ENCODE measurements around the gene MEI1. TPM values are rescaled to one million over a fixed set of nuclear protein-coding genes. Genes with fewer than 3 reads are reported as not detected.
"Not testable (repeated sequence)": the region's sequence is repeated elsewhere in the genome, so short reads cannot be mapped to it uniquely, and the experiment has no call there.

MEI1 gene
- total RNA-seq, 1 donor from 2014 or later: 35.5 TPM

DNA sequence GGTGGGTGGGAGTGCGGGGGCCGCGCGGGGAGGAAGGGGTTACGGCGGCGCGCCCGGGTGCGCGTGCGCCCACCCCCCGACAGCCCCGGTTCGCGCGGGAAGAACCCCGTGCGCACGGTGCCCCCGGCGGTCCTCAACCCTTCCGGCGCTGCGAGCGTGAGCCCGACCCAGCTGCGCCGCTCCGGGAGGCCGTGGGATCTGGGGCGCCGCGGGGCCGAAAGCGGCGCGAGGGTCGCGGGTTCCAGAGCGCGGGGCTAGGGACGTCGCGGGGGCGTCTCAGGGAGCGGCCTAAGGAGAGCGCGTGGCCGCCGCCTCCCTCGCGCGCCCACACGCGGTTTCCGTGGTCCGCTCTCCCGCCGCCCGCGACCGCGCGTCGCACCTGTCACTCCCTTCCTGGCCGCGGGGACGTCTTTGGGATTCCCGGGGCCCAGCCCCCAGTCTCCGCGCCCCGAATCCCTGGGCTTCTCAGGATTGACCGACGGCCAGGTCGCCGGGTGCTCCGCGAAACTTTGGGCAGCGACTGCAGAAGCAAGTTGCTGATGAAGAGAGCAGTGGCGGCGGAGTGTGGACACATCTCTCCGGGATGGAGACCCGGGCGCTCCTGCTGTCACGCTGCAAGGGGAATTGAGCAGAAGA, 134.2 kb downstream of the MEI1 start:
- intact Hi-C loops (cut with micrococcal nuclease): loop anchor here (1.0 to 5.0 kb wide), 6 partner anchors 10 to 259 kb away; partner anchors contain the start of genes DESI1, NDUFA6, SNU13 and XRCC6

DNA sequence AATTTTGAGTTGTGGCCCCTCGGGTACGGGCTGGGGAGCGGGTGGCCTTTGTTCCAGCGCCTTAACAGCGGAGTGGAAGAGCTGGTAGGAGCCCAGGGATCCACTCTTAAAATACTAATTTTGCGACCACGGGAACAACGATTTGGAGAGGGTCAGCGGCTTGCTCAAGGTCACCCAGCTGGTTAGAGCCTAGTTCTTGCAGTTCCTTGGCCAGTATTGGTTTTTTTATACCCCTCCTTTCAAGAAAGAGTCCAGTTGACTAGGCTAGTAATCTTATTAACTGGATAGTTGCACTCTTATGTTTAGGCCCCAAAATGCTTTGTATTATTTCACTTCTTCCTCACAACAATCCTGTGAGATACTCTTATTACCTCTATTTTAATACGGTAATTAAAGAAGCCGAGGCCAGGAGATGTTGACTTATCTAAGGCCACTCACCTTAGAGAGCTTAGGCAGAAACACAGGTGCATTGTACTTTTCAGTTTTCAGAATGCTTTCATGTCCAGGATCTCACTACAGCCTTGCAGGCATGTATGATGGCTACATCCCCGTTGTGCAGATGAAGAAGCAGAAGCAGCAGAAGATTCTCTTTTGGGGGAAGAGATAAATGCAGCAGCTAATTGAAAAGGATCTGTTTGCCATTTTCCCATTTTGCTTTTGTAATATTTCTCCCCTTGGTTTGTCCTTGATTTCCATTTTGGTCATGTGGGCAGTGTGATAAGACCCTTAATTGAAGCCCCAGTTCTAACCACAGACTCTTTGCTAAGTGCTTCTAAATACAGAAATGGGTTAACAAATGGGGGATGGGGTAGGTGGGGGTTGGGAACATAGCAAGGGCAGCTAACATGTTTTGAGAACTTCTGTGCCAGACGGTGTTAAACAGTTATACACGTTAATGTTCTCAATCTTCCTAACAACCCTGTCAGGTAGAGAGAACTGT, 135.0 kb downstream of the MEI1 start:
- intact Hi-C loops (cut with micrococcal nuclease): loop anchor here (1.0 to 5.0 kb wide), 4 partner anchors 9 to 258 kb away; partner anchors contain the start of gene NDUFA6

DNA sequence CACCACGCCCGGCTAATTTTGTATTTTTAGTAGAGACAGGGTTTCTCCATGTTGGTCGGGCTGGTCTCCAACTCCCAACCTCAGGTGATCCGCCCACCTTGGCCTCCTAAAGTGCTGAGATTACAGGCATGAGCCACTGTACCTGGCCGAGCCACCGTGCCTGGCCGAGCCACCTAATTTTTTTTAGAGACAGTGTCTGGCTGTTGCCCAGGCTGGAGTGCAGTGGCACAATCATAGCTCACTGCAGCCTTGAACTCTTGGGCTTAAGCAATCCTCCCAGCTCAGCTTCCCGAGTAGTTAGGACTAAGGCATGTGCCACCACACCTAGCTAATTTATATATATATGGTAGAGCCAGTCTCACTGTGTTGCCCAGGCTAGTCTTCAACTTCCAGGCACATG, 136.2 kb downstream of the MEI1 start:
- intact Hi-C loops (cut with micrococcal nuclease): not testable (repeated sequence)

DNA sequence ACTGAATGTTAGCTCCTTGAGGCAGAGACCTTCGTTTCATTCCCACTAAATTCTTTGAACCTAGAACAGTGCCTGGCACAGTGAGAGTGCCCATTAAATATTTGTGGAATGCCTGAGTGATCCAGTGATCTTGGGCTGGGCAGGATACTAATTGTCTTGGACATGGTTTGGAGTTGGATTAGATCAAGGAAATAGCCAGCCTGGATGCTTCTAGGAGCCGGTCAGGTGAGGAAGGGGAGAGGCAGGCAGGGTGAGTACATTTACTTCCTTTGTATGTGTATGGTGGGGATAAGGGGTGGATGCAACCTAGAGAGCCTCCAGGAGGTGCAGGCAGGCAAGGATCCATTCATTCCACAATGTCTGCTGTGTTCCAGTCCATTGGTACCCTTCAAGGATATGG, 137.2 kb downstream of the MEI1 start:
- intact Hi-C loops (cut with micrococcal nuclease): no loop called here

DNA sequence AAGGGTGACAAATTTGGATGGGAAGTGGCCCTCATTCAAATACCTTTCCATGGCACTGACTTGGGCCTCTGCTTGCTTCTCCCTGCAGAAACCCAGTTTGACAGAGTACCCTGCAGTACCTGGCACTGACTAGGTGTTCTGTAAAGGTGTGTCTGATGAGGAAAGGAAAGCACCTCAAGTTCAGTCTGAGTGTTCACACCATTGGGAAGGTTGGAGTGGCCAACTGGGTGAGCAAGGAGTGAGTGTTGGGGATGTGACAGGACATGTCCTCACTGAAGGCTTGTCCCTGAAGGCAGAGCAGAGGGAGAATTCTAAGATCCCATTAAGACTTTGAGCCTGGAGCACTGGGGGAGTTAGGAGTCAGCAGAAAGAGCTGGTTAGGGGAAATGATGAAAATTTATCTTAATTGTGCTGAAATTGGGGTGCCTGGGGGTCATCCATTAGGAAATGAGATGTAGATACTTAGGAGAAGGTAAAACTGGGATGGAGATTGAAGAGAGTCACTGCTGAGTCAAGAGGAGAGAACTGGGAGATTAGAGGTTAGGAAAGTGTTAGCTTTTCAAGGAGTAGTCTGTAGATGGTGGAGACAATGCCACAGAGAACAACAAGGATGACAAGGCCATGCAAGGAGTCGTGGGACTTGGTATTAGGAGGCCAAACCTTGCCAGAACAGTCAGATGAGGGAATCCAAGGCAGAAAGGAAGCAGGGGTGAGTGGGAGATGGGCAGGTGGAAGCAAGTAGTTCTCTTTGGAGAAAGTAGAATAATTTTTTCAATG, 139.7 kb downstream of the MEI1 start:
- intact Hi-C loops (cut with micrococcal nuclease): no loop called here

DNA sequence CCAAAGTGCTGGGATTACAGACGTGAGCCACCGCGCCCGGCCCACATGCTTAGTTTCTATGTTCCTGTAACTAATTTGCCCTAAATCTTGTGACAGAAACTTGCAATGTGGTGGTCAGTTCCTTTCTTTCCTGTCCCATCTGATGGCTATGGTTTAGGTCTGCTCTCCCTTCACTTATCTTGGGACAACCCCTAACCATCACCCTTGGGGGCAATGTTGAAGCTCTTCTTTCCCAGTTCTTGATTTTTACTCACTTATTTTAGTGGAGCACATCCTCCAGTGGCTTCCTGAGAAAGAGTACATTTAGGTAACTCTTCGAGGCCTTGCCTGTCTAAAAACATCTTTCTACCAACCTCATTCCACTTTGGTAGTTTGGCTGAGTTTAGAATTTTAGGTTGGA, 140.9 kb downstream of the MEI1 start:
- intact Hi-C loops (cut with micrococcal nuclease): no loop called here

DNA sequence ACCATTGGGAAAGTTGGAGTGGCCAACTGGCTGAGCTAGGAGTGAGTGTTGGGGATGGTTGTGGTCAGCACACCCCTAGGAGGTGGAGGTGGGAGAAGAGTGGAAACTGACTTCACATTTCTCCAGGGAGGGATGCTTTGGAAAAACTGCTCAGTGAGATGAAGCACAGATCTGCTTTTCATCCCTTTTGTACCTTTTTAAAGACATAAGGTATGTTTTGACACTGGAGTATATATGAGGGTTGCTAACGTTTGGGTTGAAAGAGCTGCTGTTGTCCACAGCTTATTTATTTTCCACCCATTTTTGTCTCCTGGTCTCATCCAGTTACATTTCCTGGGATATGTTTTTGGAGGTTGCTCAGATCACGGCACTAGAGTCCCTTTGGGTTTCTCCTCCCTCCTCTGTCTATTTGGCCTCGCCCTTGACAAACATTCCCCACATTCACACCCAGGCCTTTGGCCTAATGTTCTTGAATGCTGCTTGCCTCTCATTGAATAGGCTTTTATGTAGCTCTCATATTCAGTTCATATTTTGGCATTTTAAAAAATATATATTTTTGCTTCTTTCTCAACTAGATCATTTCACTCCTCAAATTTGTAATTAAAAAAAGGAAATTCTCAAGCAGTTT, 141.9 kb downstream of the MEI1 start:
- intact Hi-C loops (cut with micrococcal nuclease): no loop called here

DNA sequence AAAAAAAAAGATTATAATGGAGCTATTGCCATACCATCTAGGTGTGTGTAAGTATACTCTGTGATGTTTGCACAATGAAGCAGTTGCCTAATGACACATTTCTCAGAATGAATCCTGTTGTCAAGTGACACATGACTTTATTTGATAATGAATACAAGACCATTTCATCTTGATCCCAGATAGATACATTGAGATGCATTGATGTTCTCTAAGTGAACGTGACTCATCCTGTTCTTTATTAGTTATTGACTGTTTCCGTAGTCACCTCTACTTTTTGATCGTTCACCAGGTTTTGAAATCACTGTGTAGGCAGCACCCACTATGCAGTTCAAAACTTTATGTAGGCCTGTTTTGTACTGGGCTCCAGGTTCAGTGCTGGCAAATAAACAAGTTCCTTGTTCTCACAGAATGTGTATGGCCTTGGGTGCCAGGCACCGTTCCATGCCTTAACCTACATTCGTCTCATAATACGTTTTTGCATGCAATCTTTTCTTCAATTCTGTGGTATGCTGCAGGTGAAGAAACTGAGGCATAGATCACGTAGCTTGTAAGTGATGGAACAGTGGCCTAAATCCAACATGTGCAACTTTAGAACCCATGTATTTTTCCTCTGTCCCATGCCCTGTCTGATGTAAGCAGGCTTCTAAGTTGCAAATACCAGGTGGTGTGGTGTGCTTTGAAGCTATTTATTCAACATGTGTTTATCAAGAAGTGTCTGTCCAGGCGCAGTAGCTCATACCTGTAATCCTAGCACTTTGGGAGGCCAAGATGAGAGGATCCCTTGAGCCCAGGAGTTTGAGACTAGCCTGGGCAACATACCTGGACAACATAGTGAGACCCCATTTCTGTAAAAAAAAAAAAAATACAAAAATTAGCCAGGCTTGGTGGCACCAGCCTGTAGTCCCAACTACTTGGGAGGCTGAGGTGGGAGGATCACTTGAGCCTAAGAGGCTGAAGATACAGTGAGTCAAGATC, 144.0 kb downstream of the MEI1 start:
- intact Hi-C loops (cut with micrococcal nuclease): loop anchor here (1.0 kb wide), 1 partner anchor 9 kb away; no protein-coding TSS in a partner anchor

DNA sequence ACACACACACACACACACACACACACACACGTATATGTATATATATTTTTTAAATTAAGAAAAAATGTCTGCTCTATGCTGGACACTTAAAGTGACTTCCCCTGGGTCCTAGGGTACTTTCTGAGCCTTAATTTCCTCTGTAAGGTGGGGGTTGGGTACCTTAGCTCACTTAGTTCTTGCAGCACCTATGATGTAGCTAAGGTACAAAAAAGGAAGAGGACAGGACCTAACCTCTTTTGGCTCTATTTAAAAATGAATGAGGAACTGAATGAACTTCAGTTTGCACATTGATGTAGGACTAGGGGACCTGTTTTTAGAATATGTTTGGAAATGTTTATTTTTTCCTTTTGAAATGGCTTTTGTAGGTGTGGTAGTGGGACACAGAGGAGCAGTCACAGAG, 144.7 kb downstream of the MEI1 start:
- intact Hi-C loops (cut with micrococcal nuclease): no loop called here

DNA sequence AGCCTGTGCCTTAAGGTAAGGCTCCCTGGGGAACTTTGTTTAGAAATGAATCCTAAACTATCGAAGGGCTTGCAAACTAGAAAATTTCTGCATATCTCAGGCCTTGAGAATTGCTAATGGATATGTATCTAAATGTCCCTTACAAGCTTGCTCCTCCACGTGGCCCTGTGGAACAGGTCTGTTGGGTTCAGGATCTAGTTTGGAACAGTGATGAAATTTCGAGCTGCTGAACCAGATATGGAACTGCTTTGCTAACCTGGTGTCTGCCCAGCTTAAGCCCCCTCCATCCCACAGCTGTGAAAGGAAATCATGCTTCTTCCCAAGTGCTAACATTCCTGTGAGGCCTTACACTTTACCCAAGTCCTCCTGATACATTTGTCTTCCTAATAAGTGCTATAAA, 145.2 kb downstream of the MEI1 start:
- intact Hi-C loops (cut with micrococcal nuclease): no loop called here

DNA sequence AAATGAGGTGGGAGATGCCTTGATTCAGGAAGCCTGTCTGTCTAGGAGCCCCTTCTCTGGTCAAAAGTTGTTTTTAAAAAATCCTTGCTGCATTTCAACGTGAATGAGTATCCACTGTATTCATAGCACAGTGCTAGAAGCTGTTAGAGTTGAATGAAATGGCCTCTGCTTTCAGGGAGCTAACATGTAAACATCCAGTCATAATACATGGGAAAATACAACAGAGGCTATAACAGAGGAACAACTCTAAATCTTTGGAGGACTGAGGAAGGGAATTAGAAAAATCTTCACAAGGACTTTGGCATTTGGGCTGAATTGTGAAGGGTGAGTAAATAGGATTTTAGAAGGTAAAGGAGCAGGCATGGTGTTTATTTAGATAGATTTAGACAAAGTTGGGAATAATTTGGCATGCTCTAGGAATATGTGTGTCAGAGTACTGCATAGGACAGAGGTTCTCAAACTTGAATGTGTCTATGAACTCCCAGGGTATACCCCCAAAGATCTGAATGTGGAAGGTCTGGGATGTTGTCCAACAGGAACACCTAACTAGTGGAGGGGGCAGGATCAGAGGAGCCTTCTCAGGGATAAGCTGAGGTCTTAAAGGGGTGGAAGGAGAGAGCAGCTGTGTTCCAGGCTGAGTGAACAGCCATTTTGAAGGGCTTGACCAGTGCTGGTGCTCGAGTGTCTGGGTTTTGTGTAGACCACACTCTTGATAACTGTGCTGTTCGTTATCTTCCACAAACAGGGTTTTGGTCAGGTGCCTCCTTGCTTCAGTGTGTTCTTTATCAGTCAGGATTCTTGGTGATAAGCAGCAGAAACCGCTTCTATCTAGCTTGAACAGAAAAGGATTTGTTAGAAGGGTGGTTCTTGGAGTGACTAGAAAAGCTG, 146.3 kb downstream of the MEI1 start:
- intact Hi-C loops (cut with micrococcal nuclease): no loop called here

DNA sequence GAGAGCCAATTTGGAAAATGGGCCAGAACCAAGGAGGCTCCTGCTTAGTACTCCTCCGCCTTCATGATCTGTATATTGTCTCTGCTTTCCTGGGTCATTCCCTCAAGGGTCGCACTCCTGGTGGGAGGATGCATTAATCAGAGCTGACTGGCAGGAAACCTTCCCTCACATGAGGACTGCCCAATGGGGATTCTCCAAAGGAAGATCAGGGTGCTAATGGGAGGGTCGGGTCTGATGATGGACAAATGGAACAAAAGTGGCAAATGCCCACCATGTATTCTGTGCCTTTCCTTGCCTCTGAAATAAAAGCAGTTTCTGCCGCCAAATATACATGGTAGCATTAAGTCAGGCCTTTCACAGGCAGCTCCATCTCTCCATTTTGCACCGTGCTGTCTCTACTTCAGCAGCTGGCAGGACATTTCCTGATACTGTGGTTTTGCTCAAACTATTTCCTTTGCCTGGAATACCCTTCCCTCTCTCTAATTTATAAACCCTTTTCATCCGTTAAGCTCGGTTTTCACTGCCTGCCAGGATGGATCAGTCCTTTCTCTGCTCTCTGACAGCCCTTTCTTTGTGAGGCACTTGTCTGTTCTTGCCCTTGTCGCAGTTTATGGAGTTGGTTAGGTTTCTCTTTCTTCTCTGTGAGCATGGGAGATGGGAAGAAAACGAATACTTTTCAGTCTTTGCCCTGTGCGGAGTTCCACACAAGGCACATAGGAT, 147.1 kb downstream of the MEI1 start:
- intact Hi-C loops (cut with micrococcal nuclease): no loop called here

DNA sequence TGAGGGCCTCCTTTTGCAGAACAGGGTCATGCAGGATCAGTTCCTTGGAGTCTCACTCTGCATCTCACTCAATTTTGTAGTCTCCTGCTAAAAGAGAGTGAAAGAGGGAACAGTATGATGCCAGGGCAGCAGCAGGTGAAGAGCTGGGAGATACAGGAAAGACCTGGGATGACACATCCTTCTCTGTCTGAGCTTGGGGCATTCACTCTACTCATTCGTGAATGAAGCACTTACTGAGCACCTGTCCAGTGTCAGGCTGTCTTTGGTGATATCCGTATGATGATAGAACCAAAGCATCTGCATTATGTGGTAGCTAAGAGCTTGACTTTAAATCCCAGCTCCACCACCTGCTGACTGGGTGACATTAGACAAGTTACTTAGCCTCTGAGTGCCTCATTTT, 148.0 kb downstream of the MEI1 start:
- intact Hi-C loops (cut with micrococcal nuclease): no loop called here

DNA sequence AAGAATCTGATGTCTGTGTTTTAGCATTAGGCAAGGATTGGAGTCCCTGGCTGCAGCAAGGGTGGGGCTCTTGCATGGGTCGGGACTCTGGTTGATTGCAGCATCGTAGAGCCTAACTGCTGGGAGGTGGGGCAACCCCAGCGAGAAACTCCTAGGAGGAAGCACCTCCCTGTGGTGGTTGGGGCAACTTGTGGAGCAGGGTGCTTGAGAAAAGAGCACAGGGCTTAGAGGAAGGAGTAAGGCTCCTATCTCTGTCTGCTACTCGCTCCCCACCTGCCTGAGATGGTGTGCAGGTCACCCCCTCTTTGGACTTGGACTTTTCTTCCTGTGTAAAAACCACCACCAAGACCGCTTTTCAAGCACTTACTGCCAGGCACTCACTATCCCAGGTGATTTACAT, 149.2 kb downstream of the MEI1 start:
- intact Hi-C loops (cut with micrococcal nuclease): no loop called here
